Psoas muscle (tissue), 8 donors: Measurements from ENCODE around the gene MED31. TPM values are rescaled to one million over a fixed set of nuclear protein-coding genes. Genes with fewer than 3 reads are reported as not detected.

Experiments used
- ATAC-seq, 4 donors: fragments of 200-7000 bp; cut with Tn5 transposase; one replicate each; pipeline ENCODE4 v1.9.1; 2020; ENCODE audit warnings: moderate library complexity in 3 of 4, mild to moderate bottlenecking in 2 of 4
- DNase-seq, 2 donors: peaks; one replicate each; pipeline ENCODE4 v3.0.0-alpha.2; 2020
- H3K27ac ChIP-seq: fragments of 200-600 bp; one replicate; pipeline ENCODE4 v1.8.0; 2022
- H3K27me3 ChIP-seq, 3 donors: fragments of 200-600 bp in 1 of 3; one replicate each; pipeline versions ENCODE4 v1.6.1 to v1.8.0; 2013 to 2022; ENCODE audit warnings: low read length in 2 of 3, mild to moderate bottlenecking in 2 of 3, moderate library complexity in 1 of 3; ENCODE audit not compliant: insufficient read depth in 3 of 3
- H3K36me3 ChIP-seq, 2 donors: fragments of 200-600 bp in 1 of 2; one replicate each; pipeline versions ENCODE4 v1.6.1 to v1.8.0; 2013 to 2022; ENCODE audit warnings: low read depth in 1 of 2, mild to moderate bottlenecking in 1 of 2, moderate library complexity in 1 of 2; ENCODE audit not compliant: insufficient read depth in 1 of 2
- H3K4me1 ChIP-seq: fragments of 200-600 bp; one replicate; pipeline ENCODE4 v1.8.0; 2022
- H3K4me3 ChIP-seq: fragments of 200-600 bp; one replicate; pipeline ENCODE4 v1.8.0; 2022; ENCODE audit warnings: mild to moderate bottlenecking
- H3K9me3 ChIP-seq: fragments of 200-600 bp; one replicate; pipeline ENCODE4 v1.8.0; 2022
- WGBS, 3 donors: extraction: QIAGEN DNeasy Blood & Tissue Kit; methylation state at CpG; one replicate each; pipeline versions ENCODE4 v1.1.6 to v1.1.7; 2013; 5-methylcytosine and 5-hydroxymethylcytosine counted together
- intact Hi-C, 2 donors: fragments of 100-400 bp; cut with DNase I; formaldehyde crosslinking; loops; one replicate each; pipeline versions ENCODE4 v1.11.0 to v1.14.2; 2022
- polyA plus RNA-seq, 3 donors: library from polyadenylated mRNA; stranded (reverse); fragments of 200-250 nt; gene quantifications; one replicate each; pipeline ENCODE4 v1.2.3, GENCODE V29; 2013
- total RNA-seq, 4 donors: library from RNA; stranded (reverse); fragmentation: NEBNext Ultra II Directional in 2 of 4; extraction: Animal tissue kit (Norgen Biotek cat#: 25700) in 2 of 4; gene quantifications; one replicate each; pipeline versions ENCODE4 v1.2.1 to v1.2.4, GENCODE V29; 2021 to 2023
- TF ChIP-seq, protein P1 (sequence below): fragments of 200-600 bp; IDR thresholded peaks from one replicate; pipeline ENCODE4 v1.8.0; 2022; ENCODE audit warnings: antibody characterized with exemption
- donor health status: healthy with polysubstance abuse.
- donor health status: DM: no; HTN: no; CAD: no; lungs with moderate emphysema.
- donor health status: Bipolar disorder and iron deficiency.
- donor health status: healthy.
- donor health status: DM: yes; HTN: yes; CAD: no.
- donor health status: DM: no; HTN: no; CAD: no.
- donor health status: DM: no; HTN: no; CAD: no.
- donor health status: DM: yes; HTN: yes; CAD: no.

MED31 gene
- total and polyA plus RNA-seq, 7 donors = 12.2 to 55.2 (median 12.7) TPM

DNA sequence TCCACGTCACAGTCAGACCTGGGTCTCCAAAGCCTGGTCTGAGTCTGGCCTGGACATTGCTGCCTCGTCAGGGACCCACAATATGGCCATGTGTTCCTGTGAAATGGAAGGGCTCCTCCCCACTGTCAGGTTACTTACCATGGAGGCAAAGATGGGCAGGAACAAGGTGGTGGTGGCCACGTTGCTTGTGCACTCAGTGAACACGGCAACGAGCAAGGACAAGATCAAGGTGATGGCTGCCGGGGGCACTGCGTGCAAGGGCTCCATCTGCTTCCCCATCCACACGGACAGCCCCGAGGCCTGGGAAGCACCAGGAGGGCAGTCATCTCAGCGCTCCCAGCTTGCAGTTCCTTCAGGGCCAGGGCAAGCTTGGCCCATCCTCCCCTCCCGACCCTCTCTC, 39.2 kb upstream of the MED31 start:
- Histone ChIP-seq H3K9me3 (no peaks in the 10 kb centered on the region), H3K27ac (no peak overlapping the region), H3K27me3 (peaks cover 0 to 8% (median 8%) of the 10 kb centered on the region in 3 donors), H3K4me1 (no peaks in the 10 kb centered on the region), H3K4me3 (no peak overlapping the region), H3K36me3 (no peaks in the 10 kb centered on the region)
- DNase-seq = no peak
- ATAC-seq = no peak
- TF ChIP-seq, protein P1, sequence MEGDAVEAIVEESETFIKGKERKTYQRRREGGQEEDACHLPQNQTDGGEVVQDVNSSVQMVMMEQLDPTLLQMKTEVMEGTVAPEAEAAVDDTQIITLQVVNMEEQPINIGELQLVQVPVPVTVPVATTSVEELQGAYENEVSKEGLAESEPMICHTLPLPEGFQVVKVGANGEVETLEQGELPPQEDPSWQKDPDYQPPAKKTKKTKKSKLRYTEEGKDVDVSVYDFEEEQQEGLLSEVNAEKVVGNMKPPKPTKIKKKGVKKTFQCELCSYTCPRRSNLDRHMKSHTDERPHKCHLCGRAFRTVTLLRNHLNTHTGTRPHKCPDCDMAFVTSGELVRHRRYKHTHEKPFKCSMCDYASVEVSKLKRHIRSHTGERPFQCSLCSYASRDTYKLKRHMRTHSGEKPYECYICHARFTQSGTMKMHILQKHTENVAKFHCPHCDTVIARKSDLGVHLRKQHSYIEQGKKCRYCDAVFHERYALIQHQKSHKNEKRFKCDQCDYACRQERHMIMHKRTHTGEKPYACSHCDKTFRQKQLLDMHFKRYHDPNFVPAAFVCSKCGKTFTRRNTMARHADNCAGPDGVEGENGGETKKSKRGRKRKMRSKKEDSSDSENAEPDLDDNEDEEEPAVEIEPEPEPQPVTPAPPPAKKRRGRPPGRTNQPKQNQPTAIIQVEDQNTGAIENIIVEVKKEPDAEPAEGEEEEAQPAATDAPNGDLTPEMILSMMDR = no peak
- intact Hi-C loops = no loop called here
- 84 to 86% (median 84%) methylated on average over 11 of the region's 11 CpGs for WGBS, 3 donors

DNA sequence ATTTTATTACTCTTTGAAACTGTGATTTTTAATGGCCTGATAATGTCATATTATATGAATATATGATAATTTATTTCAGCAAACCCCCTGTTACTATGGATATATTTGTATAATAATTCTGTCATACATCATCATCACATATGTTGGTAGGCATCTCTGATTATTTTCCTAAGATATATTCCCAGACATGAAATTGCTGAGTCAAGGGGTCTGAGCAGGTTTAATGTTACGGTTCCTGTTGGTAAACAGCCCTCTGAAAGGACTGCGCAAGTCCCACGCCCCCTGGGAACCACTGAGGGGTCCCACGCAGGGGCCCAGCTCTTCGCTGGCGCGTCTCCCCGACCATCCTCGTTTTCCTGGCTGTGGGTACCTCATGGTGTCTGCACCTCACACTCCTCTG, 37.5 kb upstream of the MED31 start:
- DNase-seq (no peak), ATAC-seq (no peak)
- no peaks in the 10 kb centered on the region for H3K36me3 ChIP-seq
- TF ChIP-seq, protein P1 = no peak
- no peaks in the 10 kb centered on the region for H3K4me1 ChIP-seq
- no peak overlapping the region for H3K4me3 ChIP-seq
- no peak overlapping the region for H3K27ac ChIP-seq
- H3K27me3 ChIP-seq = peaks cover 0 to 8% (median 8%) of the 10 kb centered on the region in 3 donors
- no peaks in the 10 kb centered on the region for H3K9me3 ChIP-seq
- intact Hi-C loops = no loop called here
- 73 to 89% (median 83%) methylated on average over 9 of the region's 9 CpGs for WGBS, 3 donors

DNA sequence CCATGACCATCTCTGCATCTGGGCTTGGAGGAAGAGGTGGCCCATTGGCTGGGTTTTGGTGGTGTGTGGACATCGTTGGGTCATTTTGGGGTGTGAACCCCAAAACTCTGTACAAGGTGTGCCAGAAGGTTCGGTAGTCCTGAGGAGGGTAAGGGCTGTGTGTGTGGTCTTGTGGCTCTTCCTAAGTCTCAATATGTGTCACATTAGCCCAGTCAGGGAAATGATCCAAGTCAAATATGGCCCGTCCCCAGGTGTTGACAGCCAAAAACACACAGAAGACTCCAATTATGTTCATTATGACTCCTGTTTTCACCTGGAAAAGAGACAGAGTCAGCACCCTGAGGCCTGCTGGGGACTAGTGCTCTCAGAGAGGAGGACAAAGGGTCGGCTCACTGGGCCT, 34.6 kb upstream of the MED31 start:
- Histone ChIP-seq H3K4me3 (no peak overlapping the region), H3K27me3 (peaks cover 0 to 21% (median 3%) of the 10 kb centered on the region in 3 donors), H3K27ac (no peak overlapping the region), H3K4me1 (no peaks in the 10 kb centered on the region), H3K36me3 (no peaks in the 10 kb centered on the region), H3K9me3 (no peaks in the 10 kb centered on the region)
- TF ChIP-seq, protein P1 = no peak
- intact Hi-C loops = no loop called here
- ATAC-seq (no peak), DNase-seq (no peak)
- 76 to 87% (median 85%) methylated on average over 4 of the region's 4 CpGs for WGBS, 3 donors

DNA sequence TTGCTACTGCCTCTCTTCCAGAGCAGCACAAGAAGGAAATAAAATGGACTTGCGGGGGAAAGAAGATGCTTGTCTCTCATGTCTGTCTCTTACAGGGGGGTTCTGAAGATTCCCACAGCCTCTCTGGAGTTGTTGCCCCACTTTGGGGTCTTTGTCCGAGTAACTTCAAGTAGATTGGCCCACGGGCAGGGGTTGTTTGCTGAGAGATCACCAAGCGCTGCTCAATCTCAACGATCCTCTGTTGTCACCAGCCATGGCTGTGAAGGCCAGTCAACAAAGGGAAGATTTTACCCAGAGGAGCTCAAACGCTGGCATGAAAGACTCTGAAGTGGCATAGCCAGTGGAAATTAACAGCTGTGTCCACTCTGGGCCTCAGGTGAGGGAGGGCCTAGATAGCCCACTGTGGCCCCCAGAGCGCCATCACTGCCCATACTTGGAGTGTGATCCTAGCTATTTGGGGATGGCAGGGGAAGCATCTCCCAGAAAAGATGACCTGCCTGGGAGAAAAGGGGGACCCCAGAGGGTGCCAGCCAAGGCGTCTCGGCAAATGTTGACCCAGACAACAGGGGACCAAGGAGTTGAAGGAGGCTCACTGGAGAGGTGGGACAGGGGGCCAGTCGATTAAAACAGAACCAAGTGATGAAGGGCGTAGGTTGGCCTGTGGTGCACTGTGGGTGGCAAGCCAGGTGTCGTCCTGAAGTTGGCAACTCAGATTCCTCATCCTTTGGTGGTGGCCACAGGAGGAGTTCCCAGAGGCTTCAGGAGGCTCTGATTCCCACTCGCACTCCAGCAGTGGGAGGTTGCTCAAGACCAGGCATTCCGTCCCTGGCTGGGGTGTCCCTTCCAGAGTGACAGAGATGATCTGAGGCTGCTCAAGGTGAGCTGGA, 33.7 kb upstream of the MED31 start:
- H3K9me3 ChIP-seq = no peaks in the 10 kb centered on the region
- WGBS, 3 donors = 83 to 84% (median 84%) methylated on average over 14 of the region's 14 CpGs
- no peak overlapping the region for H3K4me3 ChIP-seq
- no peak for DNase-seq
- no peaks in the 10 kb centered on the region for H3K4me1 ChIP-seq
- no peak for ATAC-seq
- TF ChIP-seq, protein P1 = no peak
- H3K27me3 ChIP-seq = peaks cover 0 to 29% (median 0%) of the 10 kb centered on the region in 3 donors
- no peaks in the 10 kb centered on the region for H3K36me3 ChIP-seq
- intact Hi-C loops = no loop called here
- no peak overlapping the region for H3K27ac ChIP-seq
